H9 (cell line): Measurements from ENCODE around the gene CUL2. TPM values are rescaled to one million over a fixed set of nuclear protein-coding genes. Genes with fewer than 3 reads are reported as not detected.
"Not testable (repeated sequence)": the region's sequence is repeated elsewhere in the genome, so short reads cannot be mapped to it uniquely, and the experiment has no call there.

Experiments
- DNase-seq: peaks from one replicate; pipeline ENCODE4 v3.0.0-alpha.2; 2017
- H2AFZ ChIP-seq: one replicate; pipeline ENCODE4 v1.6.1; 2013; ENCODE audit warnings: mild to moderate bottlenecking, low read length, control low read depth, moderate library complexity
- H2AK5ac ChIP-seq: 2 replicates; pipeline ENCODE4 v1.6.1; 2013; ENCODE audit warnings: low read length, control low read depth, mixed read lengths; ENCODE audit not compliant: insufficient read length
- H2BK120ac ChIP-seq: one replicate; pipeline ENCODE4 v1.6.1; 2013; ENCODE audit warnings: low read depth, mild to moderate bottlenecking, low read length, control low read depth, inconsistent platforms; ENCODE audit not compliant: poor library complexity, severe bottlenecking
- H2BK12ac ChIP-seq: 2 replicates; pipeline ENCODE4 v1.6.1; 2013; ENCODE audit warnings: low read length, control low read depth, mixed read lengths, low read depth; ENCODE audit not compliant: insufficient read length
- H2BK15ac ChIP-seq: 2 replicates; pipeline ENCODE4 v1.6.1; 2013; ENCODE audit warnings: low read depth, low read length, control low read depth
- H2BK20ac ChIP-seq: one replicate; pipeline ENCODE4 v1.6.1; 2013; ENCODE audit warnings: low read depth, mild to moderate bottlenecking, low read length, control low read depth, inconsistent platforms; ENCODE audit not compliant: poor library complexity, severe bottlenecking
- H2BK5ac ChIP-seq: 2 replicates; pipeline ENCODE4 v1.6.1; 2013; ENCODE audit warnings: low read length, control low read depth, mixed read lengths; ENCODE audit not compliant: insufficient read length
- H3K14ac ChIP-seq: 2 replicates; pipeline ENCODE4 v1.6.1; 2013; ENCODE audit warnings: low read length, control low read depth; ENCODE audit not compliant: insufficient read depth
- H3K18ac ChIP-seq: 2 replicates; pipeline ENCODE4 v1.6.1; 2013; ENCODE audit warnings: low read depth, mild to moderate bottlenecking, mixed read lengths, low read length, control low read depth; ENCODE audit not compliant: insufficient read length
- H3K23ac ChIP-seq: 2 replicates; pipeline ENCODE4 v1.6.1; 2013; ENCODE audit warnings: low read length, control low read depth, mixed read lengths, low read depth; ENCODE audit not compliant: insufficient read length
- H3K23me2 ChIP-seq: 2 replicates; pipeline ENCODE4 v1.6.1; 2013; ENCODE audit warnings: low read depth, mild to moderate bottlenecking, mixed read lengths, low read length, control low read depth; ENCODE audit not compliant: insufficient read length, poor library complexity, severe bottlenecking
- H3K27ac ChIP-seq: 2 replicates; pipeline ENCODE4 v1.5.1; 2013; ENCODE audit warnings: low read length, control low read depth, mixed read lengths, low read depth; ENCODE audit not compliant: insufficient read length
- H3K27me3 ChIP-seq: 2 replicates; pipeline ENCODE4 v1.6.1; 2013; ENCODE audit warnings: low read length, control low read depth, inconsistent platforms; ENCODE audit not compliant: insufficient read depth
- H3K4ac ChIP-seq: 2 replicates; pipeline ENCODE4 v1.6.1; 2013; ENCODE audit warnings: low read depth, mild to moderate bottlenecking, control low read depth, inconsistent platforms, low read length, moderate library complexity
- H3K4me1 ChIP-seq: 2 replicates; pipeline ENCODE4 v1.6.1; 2013; ENCODE audit warnings: low read length, control low read depth, inconsistent platforms; ENCODE audit not compliant: insufficient read depth
- H3K4me2 ChIP-seq: 2 replicates; pipeline ENCODE4 v1.6.1; 2013; ENCODE audit warnings: low read length, control low read depth, mixed read lengths; ENCODE audit not compliant: insufficient read length, insufficient read depth
- H3K56ac ChIP-seq: 2 replicates; pipeline ENCODE4 v1.6.1; 2013; ENCODE audit warnings: low read depth, mild to moderate bottlenecking, mixed read lengths, low read length, control low read depth; ENCODE audit not compliant: insufficient read length
- H3K79me1 ChIP-seq: 2 replicates; pipeline ENCODE4 v1.6.1; 2013; ENCODE audit warnings: low read depth, mild to moderate bottlenecking, moderate library complexity, low read length, control low read depth, inconsistent platforms; ENCODE audit not compliant: insufficient read depth, poor library complexity, severe bottlenecking
- H3K79me2 ChIP-seq: 2 replicates; pipeline ENCODE4 v1.6.1; 2013; ENCODE audit warnings: low read length, control low read depth, inconsistent platforms; ENCODE audit not compliant: insufficient read depth
- H3K9ac ChIP-seq: 2 replicates; pipeline ENCODE4 v1.6.1; 2013; ENCODE audit warnings: low read length, control low read depth, mixed read lengths; ENCODE audit not compliant: insufficient read length; ENCODE audit errors: extremely low read depth
- H3K9me3 ChIP-seq: one replicate; pipeline ENCODE4 v1.6.1; 2013; ENCODE audit warnings: low read depth, low read length, inconsistent platforms; ENCODE audit not compliant: control insufficient read depth
- H3T11ph ChIP-seq: one replicate; pipeline ENCODE4 v1.6.1; 2013; ENCODE audit warnings: mild to moderate bottlenecking, low read length, control low read depth, inconsistent platforms
- H4K20me1 ChIP-seq: one replicate; pipeline ENCODE4 v1.6.1; 2013; ENCODE audit not compliant: control insufficient read depth, insufficient read length, insufficient read depth
- H4K5ac ChIP-seq: 2 replicates; pipeline ENCODE4 v1.6.1; 2013; ENCODE audit warnings: low read depth, mild to moderate bottlenecking, mixed read lengths, low read length, control low read depth; ENCODE audit not compliant: insufficient read length
- H4K8ac ChIP-seq: replicated peaks from 2 replicates; pipeline ENCODE4 v1.6.1; 2013; ENCODE audit warnings: low read length, control low read depth, mixed read lengths, low read depth; ENCODE audit not compliant: insufficient read length
- H4K91ac ChIP-seq: 2 replicates; pipeline ENCODE4 v1.6.1; 2013; ENCODE audit warnings: low read depth, mild to moderate bottlenecking, moderate library complexity, mixed read lengths, low read length, control low read depth; ENCODE audit not compliant: insufficient read length
- H3K27ac Mint-ChIP-seq, 3 experiments: 2 replicates in 2 of 3; 3 replicates in 1 of 3; pipeline ENCODE4 v1.8.0; 2020 to 2021; ENCODE audit warnings: mixed read lengths in 3 of 3, mild to moderate bottlenecking in 1 of 3, moderate library complexity in 1 of 3
- H3K27me3 Mint-ChIP-seq: 2 replicates; pipeline ENCODE4 v1.8.0; 2021; ENCODE audit warnings: low read depth, mild to moderate bottlenecking, moderate library complexity, mixed read lengths
- H3K36me3 Mint-ChIP-seq, 3 experiments: 2 replicates in 2 of 3; 3 replicates in 1 of 3; pipeline ENCODE4 v1.8.0; 2020 to 2021; ENCODE audit warnings: low read depth in 3 of 3, mixed read lengths in 3 of 3; ENCODE audit not compliant: insufficient read depth in 1 of 3
- H3K4me1 Mint-ChIP-seq, 2 experiments: 2 replicates each; pipeline ENCODE4 v1.8.0; 2020; ENCODE audit warnings: mixed read lengths in 2 of 2
- H3K4me3 Mint-ChIP-seq, 2 experiments: 2 replicates in 1 of 2; 3 replicates in 1 of 2; pipeline ENCODE4 v1.8.0; 2020 to 2021; ENCODE audit warnings: mild to moderate bottlenecking in 2 of 2, mixed read lengths in 2 of 2, moderate library complexity in 1 of 2
- H3K9me3 Mint-ChIP-seq, 2 experiments: 2 replicates in 1 of 2; 3 replicates in 1 of 2; pipeline ENCODE4 v1.8.0; 2020; ENCODE audit warnings: mild to moderate bottlenecking in 2 of 2, mixed read lengths in 2 of 2, moderate library complexity in 1 of 2
- whole genome bisulfite sequencing: extraction: QIAGEN DNeasy Blood & Tissue Kit; methylation state at CpG from one replicate; pipeline ENCODE4 v1.1.7; 2013; ENCODE audit warnings: missing lambda C conversion rate, low lambda C conversion rate, mixed read lengths; ENCODE audit not compliant: insufficient read length; ENCODE audit errors: extremely low coverage; 5-methylcytosine and 5-hydroxymethylcytosine counted together
- total RNA-seq: library from RNA; stranded (reverse); gene quantifications from 2 replicates; pipeline ENCODE4 v1.2.1, GENCODE V29; 2021
- TF ChIP-seq, protein P1 (sequence below): fragments of 200-600 bp; sonication (generic); conservative IDR thresholded peaks from 3 replicates; pipeline ENCODE4 v1.8.0; 2021; ENCODE audit warnings: antibody characterized with exemption, mild to moderate bottlenecking

CUL2 gene
- total RNA-seq, 1 experiment from 2014 or later = 43.3 TPM

DNA sequence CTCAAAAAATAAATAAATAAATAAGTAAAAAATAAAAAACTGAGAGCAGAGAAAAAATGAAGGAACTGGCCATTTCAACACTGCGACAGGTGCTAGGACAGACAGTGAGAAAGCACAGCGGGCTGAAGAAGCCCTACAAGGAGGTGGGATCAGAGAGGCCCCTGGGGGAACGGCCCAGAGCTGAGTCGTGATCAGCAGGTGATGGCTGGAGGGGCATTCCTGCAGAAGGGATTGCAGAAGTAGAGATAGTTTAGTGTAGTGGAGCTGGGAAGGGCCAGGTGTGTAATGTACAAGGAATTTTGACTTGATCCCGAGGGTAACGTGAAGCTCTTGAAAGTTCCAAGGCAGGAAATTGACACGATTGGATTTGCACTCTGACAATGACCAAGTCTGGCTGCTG lies 112.1 kb downstream of the CUL2 start:
- no peak overlapping the region for H3K23ac ChIP-seq
- Mint-ChIP-seq H3K4me3 (no peak overlapping the region), H3K4me1 (peaks cover 0 to 1% of the 10 kb centered on the region in 2 experiments; a peak in 2 of 4 replicates), H3K27me3 (peaks cover 3% of the 10 kb centered on the region), H3K9me3 (peaks cover 18 to 19% of the 10 kb centered on the region in 2 experiments), H3K27ac (no peak overlapping the region), H3K36me3 (peaks cover 3 to 16% (median 12%) of the 10 kb centered on the region in 3 experiments; a peak in 6 of 7 replicates)
- H2AFZ ChIP-seq = no peak overlapping the region
- no peaks in the 10 kb centered on the region for H3K9me3 ChIP-seq
- no peaks in the 10 kb centered on the region for H3K27me3 ChIP-seq
- H3K14ac ChIP-seq = no peak overlapping the region
- H3K23me2 ChIP-seq = no peaks in the 10 kb centered on the region
- H2AK5ac ChIP-seq = no peak overlapping the region
- H3K79me2 ChIP-seq = no peaks in the 10 kb centered on the region
- H3K4ac ChIP-seq = no peak overlapping the region
- no peak overlapping the region for H3T11ph ChIP-seq
- H2BK15ac ChIP-seq = no peak overlapping the region
- no peak overlapping the region for H3K56ac ChIP-seq
- no peak for DNase-seq
- H4K5ac ChIP-seq = no peak overlapping the region
- H2BK12ac ChIP-seq = no peak overlapping the region
- no peak overlapping the region for H3K9ac ChIP-seq
- no peak overlapping the region for H2BK120ac ChIP-seq
- no peaks in the 10 kb centered on the region for H3K4me1 ChIP-seq
- no peaks in the 10 kb centered on the region for H4K20me1 ChIP-seq
- H4K8ac ChIP-seq = no peak overlapping the region
- H3K4me2 ChIP-seq = no peak overlapping the region
- no peak overlapping the region for H3K27ac ChIP-seq
- no peak overlapping the region for H3K18ac ChIP-seq
- no peak overlapping the region for H2BK20ac ChIP-seq
- TF ChIP-seq, protein P1, sequence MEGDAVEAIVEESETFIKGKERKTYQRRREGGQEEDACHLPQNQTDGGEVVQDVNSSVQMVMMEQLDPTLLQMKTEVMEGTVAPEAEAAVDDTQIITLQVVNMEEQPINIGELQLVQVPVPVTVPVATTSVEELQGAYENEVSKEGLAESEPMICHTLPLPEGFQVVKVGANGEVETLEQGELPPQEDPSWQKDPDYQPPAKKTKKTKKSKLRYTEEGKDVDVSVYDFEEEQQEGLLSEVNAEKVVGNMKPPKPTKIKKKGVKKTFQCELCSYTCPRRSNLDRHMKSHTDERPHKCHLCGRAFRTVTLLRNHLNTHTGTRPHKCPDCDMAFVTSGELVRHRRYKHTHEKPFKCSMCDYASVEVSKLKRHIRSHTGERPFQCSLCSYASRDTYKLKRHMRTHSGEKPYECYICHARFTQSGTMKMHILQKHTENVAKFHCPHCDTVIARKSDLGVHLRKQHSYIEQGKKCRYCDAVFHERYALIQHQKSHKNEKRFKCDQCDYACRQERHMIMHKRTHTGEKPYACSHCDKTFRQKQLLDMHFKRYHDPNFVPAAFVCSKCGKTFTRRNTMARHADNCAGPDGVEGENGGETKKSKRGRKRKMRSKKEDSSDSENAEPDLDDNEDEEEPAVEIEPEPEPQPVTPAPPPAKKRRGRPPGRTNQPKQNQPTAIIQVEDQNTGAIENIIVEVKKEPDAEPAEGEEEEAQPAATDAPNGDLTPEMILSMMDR = no peak
- no peaks in the 10 kb centered on the region for H3K79me1 ChIP-seq
- no peak overlapping the region for H2BK5ac ChIP-seq
- no CpG with 5 or more reads among the region's 7 CpGs for WGBS
- no peak overlapping the region for H4K91ac ChIP-seq

DNA sequence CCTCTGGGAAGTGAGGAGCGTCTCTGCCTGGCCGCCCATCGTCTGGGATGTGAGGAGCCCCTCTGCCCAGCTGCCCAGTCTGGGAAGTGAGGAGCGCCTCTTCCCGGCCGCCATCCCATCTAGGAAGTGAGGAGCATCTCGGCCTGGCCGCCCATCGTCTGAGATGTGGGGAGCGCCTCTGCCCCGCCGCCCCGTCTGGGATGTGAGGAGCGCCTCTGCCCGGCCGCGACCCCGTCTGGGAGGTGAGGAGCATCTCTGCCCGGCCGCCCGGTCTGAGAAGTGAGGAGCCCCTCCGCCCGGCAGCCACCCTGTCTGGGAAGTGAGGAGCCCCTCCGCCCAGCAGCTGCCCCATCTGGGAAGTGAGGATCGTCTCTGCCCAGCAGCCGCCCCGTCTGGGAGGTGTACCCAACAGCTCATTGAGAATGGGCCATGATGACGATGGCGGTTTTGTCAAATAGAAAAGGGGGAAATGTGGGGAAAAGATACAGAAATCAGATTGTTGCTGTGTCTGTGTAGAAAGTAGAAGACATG lies 113.7 kb downstream of the CUL2 start:
- not testable (repeated sequence) for H3K4me1 ChIP-seq, H3T11ph ChIP-seq, H2BK20ac ChIP-seq, H3K4me2 ChIP-seq, H2BK5ac ChIP-seq, H3K27ac Mint-ChIP-seq, H3K4ac ChIP-seq, DNase-seq, H2AK5ac ChIP-seq, H3K56ac ChIP-seq, H2BK12ac ChIP-seq, H3K79me1 ChIP-seq, H4K5ac ChIP-seq, H3K14ac ChIP-seq, H2BK120ac ChIP-seq, H3K4me3 Mint-ChIP-seq, H3K27me3 ChIP-seq, H2AFZ ChIP-seq, H3K23ac ChIP-seq, H3K18ac ChIP-seq, H4K8ac ChIP-seq, H4K20me1 ChIP-seq, H3K27ac ChIP-seq, H3K4me1 Mint-ChIP-seq, H3K27me3 Mint-ChIP-seq, H3K23me2 ChIP-seq, H2BK15ac ChIP-seq, H3K9ac ChIP-seq, H3K79me2 ChIP-seq, H4K91ac ChIP-seq, H3K9me3 ChIP-seq
- WGBS = no CpG with 5 or more reads among the region's 29 CpGs
- Mint-ChIP-seq H3K9me3 (peaks cover 18 to 19% of the 10 kb centered on the region in 2 experiments), H3K36me3 (peaks cover 3 to 16% (median 12%) of the 10 kb centered on the region in 3 experiments; a peak in 6 of 7 replicates)
